Spleen (tissue), 7 donors: ENCODE measurements around the gene PTPRN2.

Source experiments
- POLR2A ChIP-seq, 3 donors: fragments of 450-650 bp; IDR thresholded peaks; one replicate each; pipeline ENCODE4 v1.5.1; 2017; ENCODE audit warnings: antibody characterized with exemption in 3 of 3, mild to moderate bottlenecking in 1 of 3
- POLR2AphosphoS5 ChIP-seq, 3 donors: sonication (generic); formaldehyde crosslinking; IDR thresholded peaks; one replicate each; pipeline ENCODE4 v1.5.1; 2017; ENCODE audit warnings: antibody characterized with exemption in 3 of 3
- TF ChIP-seq, protein P1 (sequence below), 11 experiments: fragments of 200-600 bp in 7 of 11; fragments of 450-650 bp in 4 of 11; sonication (generic) in 4 of 11; IDR thresholded peaks in 8 of 11; conservative IDR thresholded peaks in 3 of 11; 1 replicate in 7 of 11; 2 replicates in 4 of 11; pipeline versions ENCODE4 v1.4.0 to v1.8.0; 2016 to 2021; ENCODE audit warnings: antibody characterized with exemption in 11 of 11, inconsistent platforms in 4 of 11, mild to moderate bottlenecking in 1 of 11
- donor health status: DM: no; HTN: no; CAD: no; lungs with moderate emphysema.
- donor health status: DM: no; HTN: no; CAD: no.
- donor health status: DM: no; HTN: no; CAD: no.

DNA sequence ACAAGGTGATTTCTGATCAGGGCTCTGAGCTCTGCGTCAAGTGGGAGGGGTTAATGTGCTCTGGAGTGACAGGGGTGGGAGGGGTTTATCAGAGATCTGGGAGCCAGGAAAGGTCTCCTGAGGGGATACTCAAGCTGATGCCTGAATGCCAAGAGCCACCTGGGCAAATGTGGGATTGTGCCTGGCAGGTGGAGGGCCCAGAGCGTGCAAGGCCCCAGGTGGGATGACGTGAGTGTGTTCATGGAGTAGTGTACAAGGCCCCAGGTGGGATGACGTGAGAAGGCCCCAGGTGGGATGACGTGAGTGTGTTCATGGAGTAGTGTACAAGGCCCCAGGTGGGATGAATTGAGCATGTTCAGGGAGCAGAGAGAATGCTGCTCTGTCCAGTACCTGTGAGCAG lies 610.3 kb downstream of the PTPRN2 start:
- TF ChIP-seq POLR2A (IDR thresholded peaks at IDR 0.05) = no peak
- TF ChIP-seq, protein P1, sequence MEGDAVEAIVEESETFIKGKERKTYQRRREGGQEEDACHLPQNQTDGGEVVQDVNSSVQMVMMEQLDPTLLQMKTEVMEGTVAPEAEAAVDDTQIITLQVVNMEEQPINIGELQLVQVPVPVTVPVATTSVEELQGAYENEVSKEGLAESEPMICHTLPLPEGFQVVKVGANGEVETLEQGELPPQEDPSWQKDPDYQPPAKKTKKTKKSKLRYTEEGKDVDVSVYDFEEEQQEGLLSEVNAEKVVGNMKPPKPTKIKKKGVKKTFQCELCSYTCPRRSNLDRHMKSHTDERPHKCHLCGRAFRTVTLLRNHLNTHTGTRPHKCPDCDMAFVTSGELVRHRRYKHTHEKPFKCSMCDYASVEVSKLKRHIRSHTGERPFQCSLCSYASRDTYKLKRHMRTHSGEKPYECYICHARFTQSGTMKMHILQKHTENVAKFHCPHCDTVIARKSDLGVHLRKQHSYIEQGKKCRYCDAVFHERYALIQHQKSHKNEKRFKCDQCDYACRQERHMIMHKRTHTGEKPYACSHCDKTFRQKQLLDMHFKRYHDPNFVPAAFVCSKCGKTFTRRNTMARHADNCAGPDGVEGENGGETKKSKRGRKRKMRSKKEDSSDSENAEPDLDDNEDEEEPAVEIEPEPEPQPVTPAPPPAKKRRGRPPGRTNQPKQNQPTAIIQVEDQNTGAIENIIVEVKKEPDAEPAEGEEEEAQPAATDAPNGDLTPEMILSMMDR (IDR thresholded peaks at IDR 0.05 in 8 of 11, conservative IDR thresholded peaks at IDR 0.05 in 3 of 11) = no peak
- TF ChIP-seq POLR2AphosphoS5 (IDR thresholded peaks at IDR 0.05) = no peak
